ENCODE results near the gene EFEMP2.

EFEMP2 gene

DNA sequence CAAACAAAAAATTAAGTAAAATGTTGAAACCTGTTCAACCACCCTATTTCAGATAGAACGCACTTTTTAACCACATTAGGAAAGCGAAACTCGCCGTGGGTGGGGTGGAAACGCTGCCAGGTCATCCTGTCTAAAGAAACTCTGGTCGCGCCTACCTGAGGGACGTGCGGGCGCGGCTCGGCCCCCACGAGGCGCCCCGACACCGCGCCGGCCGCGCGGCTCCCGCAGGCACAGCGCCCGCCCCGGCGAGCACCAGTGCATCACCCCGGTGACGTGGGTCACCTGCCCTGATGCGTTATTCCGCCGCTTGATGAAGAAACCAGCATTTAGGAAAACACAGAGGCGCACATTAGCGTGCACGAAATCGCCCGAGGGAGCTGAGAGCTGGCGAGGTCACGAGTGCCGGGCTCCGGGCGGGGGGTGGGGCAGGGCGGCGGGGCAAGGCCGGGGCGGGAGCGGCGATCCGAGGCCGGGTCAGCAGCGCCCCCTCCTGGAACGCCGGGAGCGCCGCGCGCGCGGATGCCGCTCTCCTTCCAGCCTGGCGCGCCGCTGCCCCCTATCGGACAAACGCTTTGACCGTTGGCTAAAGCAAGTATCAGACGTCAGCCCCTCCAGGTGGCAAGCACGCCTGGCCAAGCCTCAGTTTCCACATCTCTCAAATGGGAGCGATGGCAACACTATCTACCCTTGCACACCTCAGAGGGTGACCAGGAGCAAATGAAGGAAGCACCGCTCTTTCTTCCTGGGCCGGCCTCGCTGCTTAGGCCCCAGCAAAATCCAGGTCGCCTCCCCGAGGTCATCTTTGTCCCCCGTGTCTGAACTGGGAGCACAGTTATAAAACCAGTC, 54.5 kb downstream of the EFEMP2 start:
- DNase-seq = peak; percentile 40

DNA sequence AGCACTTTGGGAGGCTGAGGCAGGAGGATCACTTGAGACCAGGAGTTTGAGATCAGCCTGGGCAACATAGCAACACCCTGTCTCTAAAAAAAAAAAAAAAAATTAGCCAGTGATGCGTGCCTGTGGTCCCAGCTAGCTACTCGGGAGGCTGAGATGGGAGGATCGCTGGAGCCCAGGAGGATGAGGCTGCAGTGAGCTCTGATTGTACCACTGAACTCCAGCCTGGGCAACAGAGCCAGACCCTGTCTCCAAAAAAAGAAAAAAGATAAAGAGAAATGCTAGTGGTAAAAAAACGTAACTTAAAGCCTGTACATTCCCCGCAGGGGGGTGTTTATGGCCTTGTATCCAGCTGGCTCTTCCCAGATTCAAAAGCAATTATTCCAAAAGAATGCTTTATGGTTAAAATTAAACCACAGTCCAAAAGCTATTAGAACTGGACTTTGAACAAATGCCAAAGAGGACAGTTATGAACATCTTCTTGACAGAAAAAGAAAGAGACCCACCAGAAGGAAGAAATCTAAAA, 55.2 kb downstream of the EFEMP2 start:
- DNase-seq = no peak

- no peak for DNase-seq
These were observed 55.9 kb downstream of the EFEMP2 start for GRCh38 chr11:65816696-65817095.
